HG03045 (cell line): Measurements from ENCODE around the gene GLYATL1.

Source experiments
- ATAC-seq: cut with Tn5 transposase; IDR thresholded peaks from one replicate; pipeline ENCODE4 v1.9.1; 2021; ENCODE audit warnings: mild to moderate bottlenecking, moderate library complexity; ENCODE audit not compliant: unreplicated experiment

Gene GLYATL1

DNA sequence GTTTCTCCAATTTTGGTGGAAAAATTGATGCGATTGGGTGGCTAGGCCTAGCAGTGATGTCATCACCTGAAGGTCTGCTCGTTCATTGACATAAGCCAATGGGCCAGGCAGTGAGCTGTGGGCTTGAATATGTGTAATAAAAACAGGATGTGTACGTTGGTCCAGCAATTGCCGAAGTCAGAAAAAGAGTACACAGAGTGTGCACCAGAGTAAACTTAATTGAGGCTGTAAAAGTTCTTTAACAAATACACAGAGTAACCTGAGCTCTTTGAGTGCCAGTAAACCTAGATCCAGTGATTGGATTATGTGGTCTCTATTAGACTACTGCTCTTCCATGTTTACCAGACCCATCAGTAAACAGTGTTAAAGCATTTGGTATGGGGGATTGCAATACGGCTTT is 13.0 kb upstream of the GLYATL1 start:
- ATAC-seq: no peak

DNA sequence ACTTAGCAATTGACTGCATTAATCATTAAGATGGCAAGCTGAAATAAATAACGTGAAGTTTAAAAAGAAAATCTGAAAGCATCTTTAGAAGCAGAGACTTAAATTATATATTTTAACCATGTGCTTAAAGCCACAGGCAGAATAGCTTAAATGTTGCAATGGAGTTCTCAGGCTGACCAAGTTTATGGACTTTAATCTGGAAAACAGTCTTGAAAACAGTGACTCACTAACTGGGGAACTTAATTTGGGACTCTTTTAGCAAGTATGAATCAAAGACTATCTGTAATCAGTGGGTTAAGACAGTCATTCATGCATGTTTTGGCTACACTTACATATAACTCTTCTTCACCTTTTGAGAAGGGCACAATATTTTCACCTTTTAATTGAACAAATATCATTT is 12.6 kb upstream of the GLYATL1 start:
- ATAC-seq: no peak

DNA sequence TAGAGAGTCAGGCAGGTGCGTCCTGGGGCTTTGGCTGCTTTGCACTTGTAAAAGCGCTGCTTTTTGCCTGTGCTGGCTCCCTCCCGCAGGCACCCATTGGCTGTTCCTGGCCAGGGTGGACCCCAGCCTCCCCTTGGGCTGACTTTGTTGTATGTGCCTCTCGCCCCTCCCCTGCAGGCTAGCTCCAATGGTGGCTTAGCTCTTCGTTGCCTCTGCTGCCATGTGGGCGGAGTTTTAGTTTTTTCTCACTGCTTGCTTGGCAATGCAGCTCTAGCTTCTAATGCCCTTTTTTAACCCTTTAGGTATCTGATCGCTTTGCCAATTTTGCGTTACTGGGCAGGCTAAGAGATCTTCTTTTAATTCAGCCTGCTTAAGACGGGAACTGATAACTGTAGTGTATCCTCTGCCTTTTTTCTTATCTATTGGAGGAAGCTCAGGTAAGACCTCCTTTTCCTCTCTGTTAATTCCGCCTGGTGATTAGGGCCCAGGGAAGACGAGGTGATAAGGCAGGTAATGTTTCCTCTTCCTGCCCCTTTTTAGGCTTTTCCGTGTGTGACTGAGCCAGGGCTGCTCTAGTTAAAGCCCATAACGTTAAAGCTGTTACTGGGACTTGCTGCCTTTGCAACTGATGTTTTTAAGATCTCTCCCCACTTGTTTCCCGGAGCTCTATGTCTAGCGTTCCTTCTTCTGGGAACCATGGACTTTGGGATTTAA is 11.7 kb upstream of the GLYATL1 start:
- no peak for ATAC-seq

DNA sequence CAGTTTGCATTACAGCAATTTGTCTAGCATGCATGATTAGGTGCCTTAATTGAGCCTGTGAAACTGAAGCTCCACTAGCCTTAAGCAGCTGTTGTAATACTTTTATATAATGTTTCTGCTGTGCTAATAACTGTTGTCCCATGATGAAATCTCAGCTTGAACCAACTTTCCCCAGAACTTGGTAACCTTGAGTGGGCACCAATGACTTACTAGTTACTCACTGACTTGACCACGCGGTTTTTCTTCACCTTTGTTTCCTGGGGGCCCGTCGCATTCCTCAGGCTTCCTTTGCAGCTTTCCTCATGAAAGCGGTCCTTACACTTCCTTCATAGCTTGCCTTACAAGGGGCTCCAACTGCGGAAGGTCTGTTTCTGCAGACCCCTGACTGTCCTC is 11.2 kb upstream of the GLYATL1 start:
- ATAC-seq: no peak

DNA sequence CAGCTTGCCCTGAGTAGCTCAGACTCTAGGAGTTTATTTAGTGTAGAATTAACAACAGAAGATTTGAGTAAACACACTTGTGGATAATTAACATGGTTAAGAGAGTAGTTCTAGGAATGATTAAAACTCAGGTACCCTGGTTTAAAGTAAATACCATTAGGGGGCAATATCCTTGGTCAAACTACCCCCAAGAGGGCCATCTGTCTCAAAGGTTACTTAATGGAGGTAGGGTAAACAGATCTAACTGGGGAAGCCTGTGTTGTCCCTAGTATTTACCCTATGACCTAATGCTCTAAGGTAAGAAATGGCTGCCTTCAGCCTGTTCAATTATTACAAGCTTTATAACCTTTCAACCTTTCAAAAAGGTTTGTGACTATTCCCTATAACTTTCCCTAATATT is 10.6 kb upstream of the GLYATL1 start:
- ATAC-seq: no peak

DNA sequence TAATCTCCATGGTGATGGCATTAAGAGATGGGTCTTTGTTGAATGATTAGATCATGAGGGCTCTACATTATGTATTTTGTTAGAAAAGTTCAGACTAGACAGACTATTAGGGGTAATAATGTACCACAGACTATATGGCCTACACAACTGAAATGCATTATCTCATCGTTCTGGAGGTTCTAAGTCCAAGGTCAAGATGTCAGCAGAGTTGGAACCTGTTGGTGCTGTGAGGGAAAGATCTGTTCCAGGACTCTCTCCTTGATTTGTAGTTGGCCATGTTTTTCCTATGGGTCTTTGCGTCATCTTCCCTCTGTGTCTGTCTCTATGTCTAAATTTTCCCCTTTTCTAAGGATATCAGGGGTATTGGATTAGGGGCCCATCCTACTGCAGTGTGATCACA is 8.4 kb upstream of the GLYATL1 start:
- ATAC-seq: no peak

DNA sequence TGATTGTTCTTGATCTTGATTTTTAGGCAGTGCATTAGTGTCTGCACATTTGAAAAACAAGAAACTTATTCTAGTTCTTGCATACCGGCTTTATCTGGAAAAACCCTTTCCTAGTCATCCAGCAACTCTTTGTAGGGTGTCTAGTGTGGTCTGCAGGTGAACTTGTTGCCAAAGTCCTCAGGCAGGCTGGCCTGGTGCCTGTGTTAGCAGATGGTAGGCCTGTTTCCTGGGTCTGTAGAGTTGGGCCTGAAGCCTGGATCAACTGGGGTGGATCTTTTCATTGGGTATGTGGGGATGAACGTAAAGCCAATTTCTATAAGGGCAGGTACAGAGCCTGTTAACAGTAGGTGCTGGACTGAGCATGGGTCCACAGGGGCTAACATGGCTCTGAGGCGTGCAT is 5.6 kb upstream of the GLYATL1 start:
- no peak for ATAC-seq

DNA sequence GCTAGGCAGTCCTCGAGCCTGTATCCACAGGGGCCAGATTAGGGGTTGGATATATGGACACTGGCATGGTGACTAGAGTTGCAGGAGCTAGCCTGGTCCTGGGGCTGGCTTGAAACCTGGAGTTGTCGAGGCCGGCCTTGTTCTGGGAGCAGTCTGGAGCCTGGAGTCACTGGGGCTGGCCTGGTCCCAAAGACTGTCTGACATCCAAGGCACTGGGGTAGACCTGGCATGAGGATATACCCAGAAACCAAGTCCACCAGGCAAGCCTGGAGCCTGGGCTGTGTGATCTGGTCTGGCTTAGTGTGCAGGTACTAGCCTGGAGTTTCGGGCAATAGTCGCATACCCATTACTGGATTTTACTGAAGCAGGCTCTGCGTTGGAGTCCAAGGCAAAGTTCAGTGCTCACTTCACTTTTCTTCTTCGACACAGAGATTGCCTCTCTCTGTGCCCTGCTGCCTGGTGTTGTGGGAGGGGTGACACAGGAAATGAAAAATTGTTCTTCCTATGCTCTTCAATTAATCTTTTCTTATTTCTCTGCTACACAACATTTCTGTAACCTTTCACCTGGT is 4.3 kb upstream of the GLYATL1 start:
- no peak for ATAC-seq

DNA sequence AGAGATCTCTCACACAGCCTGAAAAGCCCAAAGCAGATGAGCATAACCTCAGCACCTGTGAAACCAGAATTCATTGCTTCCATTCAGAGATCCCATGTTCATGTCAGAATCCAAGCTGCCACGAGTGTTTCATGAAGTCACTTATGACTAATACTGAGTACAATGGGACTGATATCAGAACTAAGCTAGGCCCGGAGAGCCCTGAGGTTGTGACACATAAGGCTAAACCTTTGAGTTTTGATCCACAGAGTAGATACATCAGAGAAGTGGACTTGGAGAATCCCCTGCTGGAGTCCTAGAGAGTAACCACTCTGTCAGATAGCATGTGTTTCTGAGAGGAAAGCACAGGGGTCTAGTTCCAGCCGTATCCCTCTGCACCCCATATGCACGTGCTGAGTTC is 890 bp upstream of the GLYATL1 start:
- no peak for ATAC-seq

DNA sequence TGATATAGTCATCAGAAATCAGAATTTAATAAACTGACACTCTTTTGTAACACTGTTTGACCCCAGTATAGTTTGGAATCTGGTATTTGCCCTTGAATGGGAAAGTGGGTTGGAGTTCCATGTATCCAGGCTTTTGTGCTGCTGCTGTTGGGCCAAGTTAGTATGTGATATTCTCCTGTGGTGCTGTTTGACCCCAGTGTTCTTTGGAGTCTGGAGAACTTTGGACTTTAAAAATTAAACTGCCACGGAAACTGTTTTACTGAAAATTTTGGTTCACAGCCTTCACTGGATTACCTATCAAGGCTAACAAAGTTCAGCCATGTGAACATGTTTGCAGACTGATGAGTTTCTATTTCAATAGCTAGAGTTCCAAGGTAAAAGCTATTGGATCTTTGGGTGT is 740 bp downstream of the GLYATL1 start:
- ATAC-seq: no peak

DNA sequence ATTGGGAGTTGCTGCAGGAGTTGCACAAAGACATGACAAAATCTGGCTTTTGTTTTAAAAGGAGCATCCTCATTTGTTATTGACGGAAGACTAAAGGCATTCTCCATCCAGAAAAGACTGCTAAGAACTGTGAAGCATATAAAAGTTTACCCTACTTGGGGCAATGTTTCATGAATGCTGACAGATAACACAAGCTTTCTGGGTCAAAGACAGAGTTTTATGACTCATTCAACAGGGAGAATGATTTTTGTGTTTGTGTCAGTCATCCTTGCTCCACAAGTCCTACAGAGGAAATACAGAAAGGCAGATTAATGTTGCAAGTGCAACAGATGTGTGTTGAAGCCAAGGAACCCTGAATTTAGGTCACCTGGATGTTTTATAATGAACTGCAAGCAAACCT is 2.5 kb downstream of the GLYATL1 start:
- ATAC-seq: no peak

DNA sequence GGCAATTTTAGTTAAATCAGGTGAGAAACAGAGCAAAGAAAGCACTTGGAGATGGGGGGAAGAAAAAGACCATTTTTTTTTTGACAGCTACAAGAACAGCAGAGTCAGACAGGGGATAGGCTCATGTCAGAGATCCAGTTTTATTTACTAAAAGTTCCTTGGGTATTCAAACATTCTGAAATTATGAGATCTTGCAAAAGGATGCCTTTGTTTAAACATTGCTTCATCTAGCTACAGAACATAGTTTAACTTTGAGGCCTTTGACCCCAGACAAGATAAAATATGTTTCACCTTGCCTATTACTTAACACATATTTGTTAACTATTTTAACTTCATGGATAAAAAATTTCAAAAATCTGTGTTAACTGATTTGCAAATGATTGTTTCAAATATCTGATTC is 6.4 kb downstream of the GLYATL1 start:
- ATAC-seq: no peak

DNA sequence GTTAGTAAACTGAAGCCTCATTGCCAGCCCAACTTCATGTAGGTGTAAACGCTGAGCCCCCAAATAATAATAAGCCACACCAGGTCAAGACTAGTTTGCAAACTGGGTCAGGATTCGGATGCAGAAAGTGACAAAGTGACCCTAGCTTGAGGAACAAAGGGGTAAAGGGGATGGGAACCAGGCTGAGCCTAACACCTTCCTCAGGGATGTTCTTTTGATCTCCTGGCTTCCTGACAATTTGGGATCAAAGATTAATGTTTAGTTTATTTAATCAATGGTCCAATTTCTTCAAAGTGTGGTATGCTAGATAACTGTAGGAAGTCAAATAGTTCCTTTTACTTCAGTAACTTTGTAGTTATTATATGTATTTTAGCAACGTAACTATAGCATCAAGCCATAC is 9.9 kb downstream of the GLYATL1 start:
- no peak for ATAC-seq

DNA sequence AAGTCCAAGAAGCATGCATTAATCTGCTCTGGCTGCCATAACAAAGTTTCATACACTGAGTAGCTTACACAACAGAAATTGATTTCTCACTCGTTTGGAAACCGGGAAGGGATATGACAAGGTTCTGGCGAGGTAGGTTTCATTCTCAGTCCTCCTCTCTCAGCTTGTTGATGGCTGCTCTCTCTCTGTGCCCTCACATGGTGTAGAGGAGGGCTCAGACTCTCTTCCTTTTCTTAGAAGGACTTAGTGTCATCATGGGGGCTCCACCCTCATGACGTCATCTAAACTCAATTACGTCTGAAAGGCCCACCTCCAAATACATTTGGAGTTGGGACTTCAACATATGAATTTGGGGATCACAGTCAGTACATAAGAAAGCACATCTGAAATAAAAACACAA is 18.6 kb downstream of the GLYATL1 start:
- ATAC-seq: no peak

DNA sequence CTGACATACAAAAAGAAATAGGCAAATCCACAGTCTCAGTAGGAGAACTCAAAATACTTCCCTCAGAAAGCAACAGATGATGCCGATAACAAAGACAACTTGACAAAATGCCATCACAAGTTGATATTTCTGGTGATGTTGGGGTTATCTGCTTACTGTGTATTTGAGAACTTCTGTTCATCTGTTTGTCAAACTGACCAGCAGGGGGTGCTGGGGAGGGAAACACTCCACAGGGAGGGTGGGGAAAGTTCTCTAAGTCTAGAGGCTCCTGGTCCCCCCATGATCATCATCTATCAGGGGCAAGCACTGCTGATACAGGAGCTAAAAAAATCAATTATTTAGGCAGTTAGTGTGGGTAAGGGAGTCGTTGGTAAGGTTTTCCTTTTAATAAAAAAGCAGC is 19.2 kb downstream of the GLYATL1 start:
- ATAC-seq: no peak

DNA sequence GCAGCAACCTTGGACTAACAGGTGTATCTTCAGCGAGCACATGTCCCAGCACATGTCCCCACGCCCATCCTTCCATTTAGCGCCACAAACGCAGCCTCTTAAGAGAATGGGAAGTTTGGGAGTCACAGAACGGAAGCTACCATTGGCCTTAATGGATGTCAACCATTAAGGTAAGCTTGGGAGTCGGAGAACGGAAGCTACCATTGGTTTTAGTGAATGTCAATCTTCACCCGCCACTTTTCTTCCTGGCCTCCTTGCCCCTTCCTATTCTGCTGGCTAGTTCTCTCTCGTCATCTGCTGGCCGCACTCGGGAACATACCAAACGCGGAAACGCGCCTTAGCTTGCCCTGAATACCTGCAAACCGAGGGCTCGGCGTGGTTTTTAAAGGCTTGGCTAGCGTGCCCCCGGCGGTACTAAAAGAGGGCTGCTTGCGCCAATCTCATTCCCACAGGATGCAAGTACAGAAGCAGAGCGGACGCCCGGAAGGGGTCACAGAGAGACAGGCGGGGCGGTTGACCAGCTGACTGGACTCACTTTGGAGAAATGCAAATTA is 24.3 kb downstream of the GLYATL1 start:
- no peak for ATAC-seq

DNA sequence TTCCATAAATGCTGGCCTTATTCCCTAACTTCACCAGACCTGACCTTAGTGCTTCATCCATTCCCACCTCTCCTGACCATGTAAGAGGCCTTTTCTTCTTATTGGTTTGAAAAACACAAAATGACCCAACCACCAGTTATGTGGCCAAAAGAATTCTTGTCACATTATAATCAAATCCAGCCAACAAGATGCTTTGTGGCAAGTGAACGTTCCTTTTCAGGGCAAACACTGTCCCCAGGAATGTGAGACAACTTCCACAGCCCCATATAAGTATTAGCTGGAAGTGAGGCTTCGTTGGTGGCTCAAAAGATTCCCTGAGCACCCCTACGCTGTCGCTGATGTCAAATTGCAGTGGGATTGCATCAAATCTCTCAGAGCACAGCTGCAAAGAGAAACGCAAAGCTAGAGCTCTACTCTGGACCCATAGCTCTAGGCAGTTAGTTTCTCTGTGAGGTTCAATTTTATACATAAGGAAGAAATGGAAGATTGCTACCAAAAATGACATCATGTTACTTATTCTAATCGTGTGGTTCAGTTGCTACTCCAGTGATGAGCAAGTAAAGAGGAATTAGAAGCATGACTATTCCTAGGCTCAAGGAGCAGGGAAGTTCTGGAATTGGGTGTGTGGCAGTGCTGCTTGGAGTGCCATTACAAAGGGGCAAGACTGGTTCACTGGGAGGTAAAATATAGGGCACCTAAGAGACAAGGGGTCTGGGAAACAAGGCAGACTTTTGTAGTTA is 26.1 kb downstream of the GLYATL1 start:
- ATAC-seq: no peak

DNA sequence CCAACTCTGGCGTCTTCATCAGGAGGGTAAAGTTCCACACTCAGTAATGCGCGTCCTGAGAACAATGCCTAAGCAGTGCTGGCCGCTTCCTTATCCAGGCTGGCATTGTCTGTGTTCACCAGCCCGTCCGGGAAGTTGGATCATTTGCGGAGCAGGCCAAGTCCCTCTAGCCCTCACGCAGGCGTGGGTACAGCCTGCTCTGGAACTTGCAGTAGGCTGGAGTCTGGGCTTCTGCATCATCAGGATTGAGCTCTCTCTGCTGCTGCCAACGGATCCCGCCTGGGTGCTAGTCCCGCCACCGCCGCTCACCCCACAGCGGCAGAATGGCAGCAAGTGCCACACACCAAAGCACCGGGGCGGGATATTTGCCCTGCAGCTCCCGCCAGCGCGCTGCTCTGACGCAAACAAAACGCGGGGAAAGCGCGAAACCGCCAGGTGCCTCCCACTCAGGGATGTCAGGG is 29.0 kb downstream of the GLYATL1 start:
- ATAC-seq: no peak

DNA sequence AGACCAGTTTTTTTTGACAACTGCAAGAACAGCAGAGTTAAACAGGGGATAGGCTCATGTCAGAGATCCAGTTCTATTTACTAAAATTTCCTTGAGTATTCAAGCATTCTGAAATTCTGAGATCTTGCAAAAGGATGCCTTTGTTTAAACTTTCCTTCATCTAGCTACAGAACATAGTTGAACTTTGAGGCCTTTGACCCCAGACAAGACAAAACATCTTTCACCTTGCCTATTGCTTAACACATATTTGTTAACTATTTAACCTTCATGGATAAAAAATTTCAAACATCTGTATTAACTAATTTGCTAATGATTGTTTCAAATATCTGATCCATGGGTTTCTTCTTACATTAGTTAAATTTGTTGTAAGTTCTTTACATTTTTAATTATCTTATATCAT is 38.2 kb downstream of the GLYATL1 start:
- ATAC-seq: no peak

DNA sequence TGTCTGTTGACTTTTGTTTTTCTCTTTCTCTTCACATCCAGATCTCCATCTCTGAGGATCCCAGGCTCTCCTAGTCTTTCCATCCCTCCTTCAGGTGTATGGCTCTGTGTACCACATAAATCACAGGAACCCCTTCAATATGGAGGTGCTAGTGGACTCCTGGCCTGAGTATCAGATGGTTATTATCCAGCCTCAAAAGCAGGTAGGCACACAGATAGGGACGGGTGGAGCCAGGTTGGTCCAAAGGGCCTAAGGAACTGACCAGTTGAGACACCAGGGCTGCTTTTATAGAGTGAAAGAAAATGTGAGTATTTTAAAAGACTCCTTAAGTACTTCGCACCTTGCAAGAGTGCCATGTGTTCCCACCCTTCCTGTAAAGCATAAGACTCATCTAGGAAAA is 39.9 kb downstream of the GLYATL1 start:
- no peak for ATAC-seq

DNA sequence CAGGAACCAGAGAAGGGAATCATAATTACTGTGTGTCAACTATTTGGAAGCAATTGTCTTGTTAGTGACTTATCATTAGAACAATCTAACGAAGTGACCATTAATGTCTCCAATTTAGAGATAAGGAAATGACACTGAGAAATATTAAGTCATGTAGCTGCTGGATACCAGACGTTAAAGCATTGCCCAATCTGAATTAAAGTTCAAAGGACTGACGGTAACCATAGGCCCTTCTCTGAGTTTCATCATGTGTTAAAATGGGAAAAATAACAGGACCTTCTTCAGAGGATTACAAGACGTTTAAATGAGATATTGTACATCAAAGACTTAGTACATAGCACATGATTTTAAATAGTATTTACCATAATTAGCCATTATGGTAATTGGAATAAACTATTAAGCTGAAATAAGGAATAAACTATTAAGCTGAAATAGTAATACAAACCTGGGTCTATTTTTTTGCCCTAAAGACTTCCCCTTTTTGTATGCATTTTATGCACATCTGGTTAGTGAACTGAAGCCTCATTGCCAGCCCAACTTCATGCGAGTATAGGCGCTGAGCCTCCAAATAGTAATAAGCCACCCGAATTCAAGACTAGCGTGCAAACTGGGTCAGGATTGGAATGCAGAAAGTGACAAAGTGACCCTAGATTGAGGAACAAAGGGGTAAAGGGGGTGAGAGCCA is 41.0 kb downstream of the GLYATL1 start:
- ATAC-seq: no peak
